Measurements from ENCODE around the gene ASAP2. TPM values are rescaled to one million over a fixed set of nuclear protein-coding genes. Genes with fewer than 3 reads are reported as not detected.
A peak's percentile ranks its signal among the peaks of the same experiment; 100 is the strongest.

ASAP2 gene
- total RNA-seq, 1 experiment from 2014 or later: 81.7 TPM

- no peak for DNase-seq (ENCODE audit: low read depth)
Observed at GRCh38 chr2:9230881-9231280, 24.3 kb downstream of the ASAP2 start.

GRCh38 chr2:9231291-9232165, 24.9 kb downstream of the ASAP2 start:
- DNase-seq (ENCODE audit: low read depth): no peak

GRCh38 chr2:9232166-9232479, 25.5 kb downstream of the ASAP2 start:
- DNase-seq (ENCODE audit: low read depth): no peak

GRCh38 chr2:9232886-9233285, 26.3 kb downstream of the ASAP2 start:
- no peak for DNase-seq (ENCODE audit: low read depth)

GRCh38 chr2:9234680-9235146, 28.1 kb downstream of the ASAP2 start:
- peak; percentile 96 for DNase-seq (ENCODE audit: low read depth)

- DNase-seq (ENCODE audit: low read depth): peak; percentile 91
Observed at GRCh38 chr2:9235147-9236044, 28.8 kb downstream of the ASAP2 start.

GRCh38 chr2:9236045-9236344, 29.4 kb downstream of the ASAP2 start:
- DNase-seq (ENCODE audit: low read depth): no peak

GRCh38 chr2:9236867-9237266, 30.3 kb downstream of the ASAP2 start:
- DNase-seq (ENCODE audit: low read depth): no peak

- no peak for DNase-seq (ENCODE audit: low read depth)
Observed at GRCh38 chr2:9237831-9238230, 31.2 kb downstream of the ASAP2 start.

- peak; percentile 92 for DNase-seq (ENCODE audit: low read depth)
Observed at GRCh38 chr2:9238591-9239326, 32.1 kb downstream of the ASAP2 start.

- DNase-seq (ENCODE audit: low read depth): no peak
Observed at GRCh38 chr2:9239616-9240015, 33.0 kb downstream of the ASAP2 start.

- no peak for DNase-seq (ENCODE audit: low read depth)
Observed at GRCh38 chr2:9240745-9241144, 34.1 kb downstream of the ASAP2 start.

- no peak for DNase-seq (ENCODE audit: low read depth)
Observed at GRCh38 chr2:9241233-9241632, 34.6 kb downstream of the ASAP2 start.

- no peak for DNase-seq (ENCODE audit: low read depth)
Observed at GRCh38 chr2:9243357-9243756, 36.7 kb downstream of the ASAP2 start.

- no peak for DNase-seq (ENCODE audit: low read depth)
Observed at GRCh38 chr2:9244985-9245544, 38.5 kb downstream of the ASAP2 start.

GRCh38 chr2:9247177-9247576, 40.6 kb downstream of the ASAP2 start:
- no peak for DNase-seq (ENCODE audit: low read depth)

GRCh38 chr2:9247786-9248185, 41.2 kb downstream of the ASAP2 start:
- peak; percentile 75 for DNase-seq (ENCODE audit: low read depth)

GRCh38 chr2:9248363-9248762, 41.8 kb downstream of the ASAP2 start:
- no peak for DNase-seq (ENCODE audit: low read depth)

- DNase-seq (ENCODE audit: low read depth): peak; percentile 89
Observed at GRCh38 chr2:9249020-9249800, 42.6 kb downstream of the ASAP2 start.

GRCh38 chr2:9250091-9250490, 43.5 kb downstream of the ASAP2 start:
- DNase-seq (ENCODE audit: low read depth): peak; percentile 78

Measured in LHCN-M2 (cell line).